GM19397 (cell line): ENCODE data around the gene SUV39H1.
A peak's percentile ranks its signal among the peaks of the same experiment; 100 is the strongest.
"Not testable (repeated sequence)": the region's sequence is repeated elsewhere in the genome, so short reads cannot be mapped to it uniquely, and the experiment has no call there.

ENCODE experiments used
- ATAC-seq: cut with Tn5 transposase; IDR thresholded peaks from one replicate; pipeline ENCODE4 v1.9.1; 2021; ENCODE audit warnings: mild to moderate bottlenecking, moderate library complexity; ENCODE audit not compliant: unreplicated experiment

The SUV39H1 gene, protein sequence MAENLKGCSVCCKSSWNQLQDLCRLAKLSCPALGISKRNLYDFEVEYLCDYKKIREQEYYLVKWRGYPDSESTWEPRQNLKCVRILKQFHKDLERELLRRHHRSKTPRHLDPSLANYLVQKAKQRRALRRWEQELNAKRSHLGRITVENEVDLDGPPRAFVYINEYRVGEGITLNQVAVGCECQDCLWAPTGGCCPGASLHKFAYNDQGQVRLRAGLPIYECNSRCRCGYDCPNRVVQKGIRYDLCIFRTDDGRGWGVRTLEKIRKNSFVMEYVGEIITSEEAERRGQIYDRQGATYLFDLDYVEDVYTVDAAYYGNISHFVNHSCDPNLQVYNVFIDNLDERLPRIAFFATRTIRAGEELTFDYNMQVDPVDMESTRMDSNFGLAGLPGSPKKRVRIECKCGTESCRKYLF

DNA sequence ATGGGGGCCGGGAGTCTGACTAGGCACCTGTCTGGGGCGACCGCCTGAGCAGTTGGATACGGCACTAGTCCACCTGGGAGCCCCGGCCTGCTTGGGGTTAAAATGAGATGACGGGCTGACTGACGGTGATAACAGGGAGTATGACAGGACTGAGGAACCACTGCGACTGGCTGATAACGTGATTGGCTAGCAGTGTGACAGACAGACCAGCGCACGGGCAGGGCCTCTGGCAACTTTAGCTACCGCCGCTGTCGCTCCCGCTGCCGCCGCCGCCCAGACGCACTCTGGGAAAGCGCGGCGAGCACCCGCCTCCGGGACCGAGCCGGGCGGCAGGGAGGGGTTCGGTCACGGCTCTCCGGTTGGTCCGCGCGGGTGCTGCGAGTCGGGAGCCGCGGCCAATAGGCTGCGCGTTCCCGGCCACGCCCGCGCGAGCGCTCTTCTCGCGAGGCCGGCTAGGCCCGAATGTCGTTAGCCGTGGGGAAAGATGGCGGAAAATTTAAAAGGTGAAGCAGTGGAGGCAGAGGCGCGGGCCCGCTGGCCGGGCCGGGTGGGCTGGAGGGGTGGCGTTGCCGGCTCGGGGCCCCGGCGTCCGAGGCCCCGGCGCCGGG lies at the start of gene SUV39H1:
Gene SUV39H1, plus strand, starts transcription at position 434 of the 608 bp plus-strand sequence. Its CDS starts 51 bp downstream, at position 485.
- ATAC-seq = peak; percentile 96

GRCh38 chrX:48648336-48648751 lies 48.2 kb upstream of the SUV39H1 start:
- ATAC-seq = no peak

GRCh38 chrX:48649102-48649501 lies 47.4 kb upstream of the SUV39H1 start:
- no peak for ATAC-seq

- not testable (repeated sequence) for ATAC-seq
Observed at GRCh38 chrX:48652055-48652579, 44.4 kb upstream of the SUV39H1 start.

GRCh38 chrX:48654746-48655145 lies 41.8 kb upstream of the SUV39H1 start:
- not testable (repeated sequence) for ATAC-seq

DNA sequence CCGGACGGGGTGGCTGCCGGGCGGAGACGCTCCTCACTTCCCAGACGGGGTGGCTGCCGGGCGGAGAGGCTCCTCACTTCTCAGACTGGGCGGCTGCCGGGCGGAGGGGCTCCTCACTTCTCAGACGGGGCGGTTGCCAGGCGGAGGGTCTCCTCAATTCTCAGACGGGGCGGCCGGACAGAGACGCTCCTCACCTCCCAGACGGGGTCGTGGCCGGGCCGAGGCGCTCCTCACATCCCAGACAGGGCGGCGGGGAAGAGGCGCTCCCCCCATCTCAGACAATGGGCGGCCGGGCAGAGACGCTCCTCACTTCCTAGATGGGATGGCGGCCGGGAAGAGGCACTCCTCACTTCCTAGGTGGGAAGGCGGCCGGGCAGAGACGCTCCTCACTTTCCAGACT lies 36.8 kb upstream of the SUV39H1 start:
- ATAC-seq = not testable (repeated sequence)

- ATAC-seq = no peak
Observed at GRCh38 chrX:48663241-48663640, 33.3 kb upstream of the SUV39H1 start.

DNA sequence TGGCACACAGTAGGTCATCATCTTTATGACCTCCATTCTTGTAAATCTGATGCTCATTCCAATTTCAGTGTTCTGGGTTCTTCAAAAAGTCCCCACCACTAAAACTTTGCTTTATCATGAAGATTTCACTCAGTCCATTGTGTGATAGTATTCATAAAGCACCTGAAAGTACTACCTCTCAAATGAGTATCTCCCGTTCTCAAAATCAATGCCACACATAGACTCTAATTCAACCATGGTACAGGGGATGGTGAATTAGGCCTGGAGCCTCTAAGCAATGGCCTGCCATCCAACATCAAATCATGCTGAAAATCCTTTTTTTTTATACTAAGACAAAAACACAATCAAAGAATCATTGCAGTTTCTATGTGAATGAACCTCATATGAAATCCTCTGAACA lies 32.4 kb upstream of the SUV39H1 start:
- ATAC-seq = no peak

DNA sequence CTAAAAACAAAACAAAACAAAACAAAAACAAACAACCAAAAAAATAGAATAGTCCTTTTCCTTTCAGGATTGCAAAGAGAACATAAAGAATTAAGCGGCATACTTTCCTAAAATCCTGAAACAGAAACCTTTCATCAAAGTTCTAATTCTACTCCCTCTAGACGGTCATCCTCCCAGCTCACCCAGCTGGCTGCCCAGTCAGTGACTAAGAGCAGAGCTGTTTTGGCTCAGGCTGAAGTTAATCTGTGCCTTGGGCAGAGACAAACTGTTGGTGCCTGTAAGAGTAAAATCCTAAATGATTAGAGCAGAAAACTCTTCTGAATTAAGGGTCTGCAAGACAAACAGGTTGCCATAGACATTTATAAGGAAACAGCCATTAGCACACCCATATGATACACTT lies 30.5 kb upstream of the SUV39H1 start:
- no peak for ATAC-seq

DNA sequence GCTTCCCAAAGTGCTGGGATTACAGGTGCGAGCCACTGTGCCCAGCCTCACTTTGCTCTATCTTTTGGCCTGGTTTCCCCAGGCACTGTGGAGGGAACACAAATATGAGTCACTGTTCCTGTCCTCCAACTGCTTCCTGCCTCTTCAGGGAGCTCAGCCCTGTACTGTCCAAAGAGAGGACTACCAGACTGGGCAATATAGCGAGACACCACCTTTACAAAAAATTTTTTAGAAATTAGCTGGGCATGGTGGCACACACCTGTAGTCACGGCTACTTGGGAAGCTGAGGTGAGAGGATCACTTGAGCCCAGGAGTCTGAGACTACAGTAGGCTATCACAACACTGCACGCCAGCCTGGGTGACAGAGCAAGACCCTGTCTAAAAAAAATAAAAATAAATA lies 29.9 kb upstream of the SUV39H1 start:
- no peak for ATAC-seq

DNA sequence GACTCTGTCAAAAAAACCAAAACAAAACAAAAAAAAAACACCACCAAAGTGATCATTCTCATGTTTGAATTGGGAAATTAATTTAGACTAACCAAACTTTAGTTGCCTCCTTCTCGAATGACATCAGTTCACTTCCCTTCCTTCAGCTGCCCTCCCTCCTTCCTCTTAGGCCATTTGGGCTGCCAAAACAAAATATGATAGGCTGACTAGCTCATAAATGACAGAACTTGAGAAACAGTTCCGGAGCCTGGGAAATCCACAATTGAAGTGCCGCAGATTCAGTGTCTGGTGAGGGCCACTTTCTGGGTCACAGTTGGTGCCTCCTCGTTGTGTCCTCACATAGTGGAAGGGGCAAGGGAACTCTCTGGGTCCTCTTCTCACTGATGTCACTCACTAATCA lies 29.0 kb upstream of the SUV39H1 start:
- no peak for ATAC-seq

DNA sequence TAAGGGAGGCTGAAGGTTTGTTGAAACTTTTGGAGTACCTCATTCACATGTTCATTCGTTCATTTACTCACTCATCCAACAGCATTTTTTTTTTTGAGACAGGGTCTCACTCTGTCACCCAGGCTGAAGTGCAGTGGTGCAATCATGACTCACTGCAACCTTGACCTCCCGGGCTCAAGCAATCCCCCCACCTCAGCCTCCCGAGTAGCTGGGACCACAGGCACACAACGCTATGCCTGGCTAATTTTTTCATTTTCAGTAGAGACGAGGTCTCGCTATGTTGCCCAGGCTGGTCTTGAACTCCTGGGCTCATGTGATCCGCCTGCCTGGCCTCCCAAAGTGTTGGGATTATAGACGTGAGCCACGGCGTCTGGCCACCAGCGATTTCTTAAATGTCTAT lies 28.3 kb upstream of the SUV39H1 start:
- ATAC-seq = not testable (repeated sequence)

DNA sequence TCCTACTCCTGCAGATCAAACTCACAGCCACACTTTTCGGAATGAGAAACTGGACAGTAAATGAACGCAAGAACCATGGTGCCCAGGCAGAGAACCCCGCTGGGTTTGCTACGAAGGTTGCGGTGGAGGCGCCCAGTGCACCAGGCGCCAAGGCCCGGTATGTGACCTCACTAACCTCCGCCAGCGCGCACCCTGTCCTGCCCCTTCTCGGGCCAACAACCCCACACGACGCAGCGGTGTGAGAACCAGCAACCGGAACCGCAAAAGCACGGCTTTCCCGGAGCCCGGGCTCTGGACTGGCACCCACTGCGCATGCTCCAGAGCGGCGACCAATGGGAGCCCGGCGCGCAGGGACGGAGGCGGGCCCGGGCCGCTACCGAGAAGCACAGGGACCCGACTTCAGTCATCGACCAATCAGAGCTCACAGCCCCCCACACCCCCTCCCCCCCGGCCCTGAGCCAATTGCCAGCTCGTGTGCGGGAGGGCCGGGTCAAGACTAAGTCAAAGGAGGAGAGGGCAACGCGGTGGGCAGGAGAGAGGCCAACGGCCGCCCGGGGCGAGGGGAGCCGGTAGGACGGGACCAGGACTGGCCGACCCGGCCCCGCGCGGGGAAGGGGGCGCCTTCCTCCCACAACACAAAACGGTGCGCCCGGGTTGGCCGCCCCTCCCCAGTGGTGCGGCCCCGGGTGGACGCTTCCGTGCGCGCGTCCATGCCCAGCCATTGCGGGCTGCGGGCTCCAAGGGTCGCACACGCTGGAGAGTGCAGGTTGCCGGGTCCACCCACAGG lies 20.2 kb upstream of the SUV39H1 start:
- ATAC-seq = peak; percentile 92

- ATAC-seq = no peak
Observed at GRCh38 chrX:48676893-48677270, 19.7 kb upstream of the SUV39H1 start.

- no peak for ATAC-seq
Observed at GRCh38 chrX:48677516-48677915, 19.0 kb upstream of the SUV39H1 start.

DNA sequence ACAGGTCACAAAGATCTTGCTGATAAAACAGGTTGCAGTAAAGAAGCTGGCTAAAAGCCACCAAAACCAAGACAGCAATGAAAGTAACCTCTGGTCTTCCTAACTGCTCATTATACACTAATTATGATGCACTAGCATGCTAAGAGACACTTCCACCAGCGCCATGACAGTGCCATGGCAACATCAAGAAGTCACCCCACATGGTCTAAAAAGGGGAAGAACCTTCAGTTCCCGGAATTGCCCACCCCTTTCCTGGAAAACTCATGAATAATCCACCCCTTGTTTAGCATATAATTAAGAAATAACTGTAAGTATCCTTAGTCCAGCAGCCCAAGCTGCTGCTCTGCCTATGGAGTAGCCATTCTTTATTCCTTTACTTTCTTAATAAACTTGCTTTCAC lies 16.1 kb upstream of the SUV39H1 start:
- not testable (repeated sequence) for ATAC-seq

GRCh38 chrX:48680925-48681324 lies 15.6 kb upstream of the SUV39H1 start:
- ATAC-seq = not testable (repeated sequence)

- ATAC-seq = no peak
Observed at GRCh38 chrX:48681539-48682183, 14.9 kb upstream of the SUV39H1 start.

DNA sequence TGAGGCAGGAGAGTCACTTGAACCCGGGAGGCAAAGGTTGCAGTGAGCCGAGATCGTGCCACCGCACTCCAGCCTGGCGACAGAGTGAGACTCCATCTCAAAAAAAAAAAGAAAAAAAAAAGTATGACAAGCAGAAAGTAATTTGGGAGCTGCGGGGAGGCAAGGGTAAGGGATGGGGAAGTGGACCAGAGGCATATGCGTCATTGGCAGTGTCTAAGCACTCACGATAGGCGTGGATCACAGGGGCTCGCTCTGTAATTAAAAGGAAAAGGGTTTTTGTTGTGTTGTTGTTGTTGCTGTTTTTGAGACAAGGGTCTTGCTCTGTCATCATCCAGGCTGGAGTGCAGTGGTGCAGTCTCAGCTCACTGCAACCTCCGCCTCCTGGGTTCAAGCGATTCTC lies 13.7 kb upstream of the SUV39H1 start:
- not testable (repeated sequence) for ATAC-seq

DNA sequence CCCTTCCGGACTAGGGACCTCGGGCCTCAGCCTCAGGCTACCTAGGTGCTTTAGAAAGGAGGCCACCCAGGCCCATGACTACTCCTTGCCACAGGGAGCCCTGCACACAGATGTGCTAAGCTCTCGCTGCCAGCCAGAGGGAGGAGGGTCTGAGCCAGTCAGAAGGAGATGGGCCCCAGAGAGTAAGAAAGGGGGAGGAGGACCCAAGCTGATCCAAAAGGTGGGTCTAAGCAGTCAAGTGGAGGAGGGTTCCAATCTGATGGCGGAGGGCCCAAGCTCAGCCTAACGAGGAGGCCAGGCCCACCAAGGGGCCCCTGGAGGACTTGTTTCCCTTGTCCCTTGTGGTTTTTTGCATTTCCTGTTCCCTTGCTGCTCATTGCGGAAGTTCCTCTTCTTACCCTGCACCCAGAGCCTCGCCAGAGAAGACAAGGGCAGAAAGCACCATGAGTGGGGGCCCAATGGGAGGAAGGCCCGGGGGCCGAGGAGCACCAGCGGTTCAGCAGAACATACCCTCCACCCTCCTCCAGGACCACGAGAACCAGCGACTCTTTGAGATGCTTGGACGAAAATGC lies 13.0 kb upstream of the SUV39H1 start, which contains the start of gene WAS:
Gene WAS, plus strand, starts transcription at position 389 of the 572 bp plus-strand sequence. Its CDS starts 55 bp downstream, at position 444.
- peak; percentile 78 for ATAC-seq
